Activated T-helper 2 cell treated with anti-CD3 and anti-CD28 coated beads, Interferon-gamma antibody, Interleukin-2, Interleukin-4, amounts not matched to agents 10 μg/mL and 5 μg/mL and 100 μg/mL, durations not matched to agents 14 hours and 24 hours and 36 hours (primary cell): ENCODE measurements around the gene DCN. TPM values are rescaled to one million over a fixed set of nuclear protein-coding genes. Genes with fewer than 3 reads are reported as not detected.

Source experiments
- DNase-seq: peaks from one replicate; pipeline ENCODE4 v3.0.0; 2021; ENCODE audit warnings: low spot score
- H3K27ac Mint-ChIP-seq: one replicate; pipeline ENCODE4 v1.8.0; 2021; ENCODE audit warnings: mixed read lengths
- H3K27me3 Mint-ChIP-seq: one replicate; pipeline ENCODE4 v1.8.0; 2021; ENCODE audit warnings: low read depth, mixed read lengths
- H3K36me3 Mint-ChIP-seq: one replicate; pipeline ENCODE4 v1.8.0; 2021; ENCODE audit warnings: low read depth, mixed read lengths
- H3K4me1 Mint-ChIP-seq: one replicate; pipeline ENCODE4 v1.8.0; 2021; ENCODE audit warnings: low read depth, mixed read lengths
- H3K4me3 Mint-ChIP-seq: one replicate; pipeline ENCODE4 v1.8.0; 2021; ENCODE audit warnings: low read depth, mild to moderate bottlenecking, moderate library complexity, mixed read lengths
- H3K9me3 Mint-ChIP-seq: one replicate; pipeline ENCODE4 v1.8.0; 2021; ENCODE audit warnings: mixed read lengths
- intact Hi-C: fragments of 100-400 bp; cut with micrococcal nuclease; formaldehyde crosslinking; loops from one replicate; pipeline ENCODE4 v1.15.1; 2023
- total RNA-seq: library from RNA; stranded (reverse); gene quantifications from 2 replicates; pipeline ENCODE4 v1.2.3, GENCODE V29; 2022

Gene DCN, protein sequence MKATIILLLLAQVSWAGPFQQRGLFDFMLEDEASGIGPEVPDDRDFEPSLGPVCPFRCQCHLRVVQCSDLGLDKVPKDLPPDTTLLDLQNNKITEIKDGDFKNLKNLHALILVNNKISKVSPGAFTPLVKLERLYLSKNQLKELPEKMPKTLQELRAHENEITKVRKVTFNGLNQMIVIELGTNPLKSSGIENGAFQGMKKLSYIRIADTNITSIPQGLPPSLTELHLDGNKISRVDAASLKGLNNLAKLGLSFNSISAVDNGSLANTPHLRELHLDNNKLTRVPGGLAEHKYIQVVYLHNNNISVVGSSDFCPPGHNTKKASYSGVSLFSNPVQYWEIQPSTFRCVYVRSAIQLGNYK
- total RNA-seq = not detected in 2 replicates

DNA sequence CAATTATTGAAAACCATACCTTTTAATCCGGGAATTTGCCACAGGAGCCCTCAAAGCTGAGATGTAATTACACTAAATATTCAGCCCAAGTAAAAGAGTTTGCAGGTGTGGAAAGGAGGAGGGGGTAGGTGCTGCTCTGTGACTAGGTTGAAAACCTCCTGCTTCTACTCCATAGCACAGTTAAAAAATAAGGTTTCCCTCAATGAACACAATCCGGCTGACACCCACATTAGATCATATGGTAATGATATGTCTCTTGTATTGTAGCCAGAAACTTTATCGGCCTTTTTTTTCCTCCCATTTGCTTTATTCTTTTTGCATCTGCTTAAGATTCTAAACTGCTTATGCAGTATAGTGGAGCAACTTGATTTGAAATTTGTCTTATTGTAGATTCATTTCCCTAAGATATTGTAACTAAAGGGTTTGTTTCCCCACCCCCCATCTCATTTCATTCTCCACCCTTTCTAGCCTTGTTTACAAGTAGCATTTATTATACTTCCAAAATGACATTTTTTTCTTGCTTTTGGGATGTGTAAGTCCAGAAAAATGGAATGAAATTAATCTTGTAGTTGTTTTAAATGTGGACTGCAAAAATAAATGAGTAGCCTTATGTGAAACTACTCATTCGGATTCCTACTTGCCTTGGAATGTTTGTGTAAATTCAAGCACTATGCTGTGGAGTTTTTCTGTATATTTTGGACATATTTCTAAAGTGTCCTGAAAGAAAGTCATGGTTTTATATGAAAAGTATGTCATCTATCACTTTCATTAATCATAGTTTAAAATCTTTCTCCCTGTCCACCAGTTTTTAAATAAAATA lies at the start of gene DCN:
TSS of gene DCN (minus strand) at position 182 of the 820 bp plus-strand sequence. CDS start 4,265 bp downstream, outside the sequence.
- no peak for DNase-seq
- H3K36me3 Mint-ChIP-seq = no peaks in the 10 kb centered on the region
- H3K4me3 Mint-ChIP-seq = no peak within 1 kb of the TSS
- no peak within 1 kb of the TSS for H3K27ac Mint-ChIP-seq
- H3K4me1 Mint-ChIP-seq = no peaks in the 10 kb centered on the region
- H3K27me3 Mint-ChIP-seq = no peaks in the 10 kb centered on the region
- no peaks in the 10 kb centered on the region for H3K9me3 Mint-ChIP-seq
- intact Hi-C loops = loop anchor here (10.0 kb wide), 1 partner anchor 142 kb away; no protein-coding TSS in a partner anchor

DNA sequence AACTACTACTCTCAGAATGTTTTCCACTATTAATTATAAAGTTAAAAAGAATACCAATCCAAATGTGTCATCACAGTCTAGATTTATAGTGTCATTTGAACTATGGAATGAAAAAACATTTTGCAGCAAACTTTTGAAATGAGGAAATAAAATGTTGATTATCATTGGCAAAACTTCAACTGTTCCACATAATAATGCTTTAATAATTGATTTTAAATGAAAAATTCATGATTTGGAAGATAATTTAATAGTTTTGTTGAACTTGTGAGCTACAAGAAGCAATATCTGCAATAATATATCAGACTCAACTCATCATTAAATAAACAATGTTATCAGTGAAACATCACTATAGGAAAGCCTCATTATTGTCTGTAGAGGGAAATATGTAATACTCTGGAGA lies 48.2 kb upstream of the DCN start:
- H3K4me3 Mint-ChIP-seq = no peak overlapping the region
- no peaks in the 10 kb centered on the region for H3K36me3 Mint-ChIP-seq

DNA sequence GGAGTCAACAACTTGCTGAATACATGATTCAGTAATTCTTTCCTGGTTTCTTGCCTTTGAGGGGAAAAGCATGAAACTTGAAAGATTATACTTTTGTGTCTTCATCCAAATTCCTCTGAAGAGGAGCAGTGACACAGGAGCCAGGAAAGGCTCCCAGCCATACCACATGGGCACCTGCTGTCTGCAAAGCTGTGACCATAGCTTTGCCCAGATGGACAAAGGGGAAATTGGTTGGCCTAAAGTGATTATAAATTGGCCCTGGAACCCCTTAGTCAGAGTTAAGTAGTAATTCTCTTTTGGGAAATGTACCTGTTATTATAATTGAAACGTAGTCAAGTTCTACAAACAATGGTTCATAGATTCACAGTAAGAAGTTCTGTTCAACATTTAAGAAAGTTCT lies 44.3 kb upstream of the DCN start:
- Mint-ChIP-seq H3K27me3 (no peaks in the 10 kb centered on the region), H3K4me3 (no peak overlapping the region), H3K36me3 (no peaks in the 10 kb centered on the region), H3K4me1 (no peaks in the 10 kb centered on the region), H3K27ac (no peak overlapping the region), H3K9me3 (no peaks in the 10 kb centered on the region)
- DNase-seq = no peak
- intact Hi-C loops = no loop called here

More for the DNA sequence above, 48.2 kb upstream of the DCN start:
- Mint-ChIP-seq H3K9me3 (no peaks in the 10 kb centered on the region), H3K27ac (no peak overlapping the region), H3K4me1 (no peaks in the 10 kb centered on the region), H3K27me3 (no peaks in the 10 kb centered on the region)
- DNase-seq = no peak
- intact Hi-C loops = no loop called here

DNA sequence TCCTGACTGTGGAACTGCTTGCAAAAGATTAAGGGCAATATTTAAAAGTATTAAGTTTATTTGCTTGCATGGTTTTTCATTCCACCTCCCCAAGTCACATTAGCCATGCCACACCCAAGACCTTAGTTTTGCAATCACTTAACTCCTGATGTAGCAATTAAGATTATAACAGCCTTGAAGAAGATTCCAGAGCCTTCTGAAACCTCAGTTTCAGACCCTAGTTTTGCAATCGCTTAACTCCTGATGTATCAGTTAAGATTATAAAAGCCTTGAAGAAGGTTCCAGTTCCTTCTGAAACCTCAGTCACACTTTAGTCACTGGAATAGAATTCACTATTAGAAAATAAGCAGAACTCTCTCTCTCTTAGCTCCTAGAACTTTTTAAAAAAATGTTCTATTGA lies 42.7 kb upstream of the DCN start:
- no peak for DNase-seq
- Mint-ChIP-seq H3K27me3 (no peaks in the 10 kb centered on the region), H3K27ac (no peak overlapping the region), H3K9me3 (no peaks in the 10 kb centered on the region), H3K4me1 (no peaks in the 10 kb centered on the region), H3K36me3 (no peaks in the 10 kb centered on the region), H3K4me3 (no peak overlapping the region)
- intact Hi-C loops = no loop called here

DNA sequence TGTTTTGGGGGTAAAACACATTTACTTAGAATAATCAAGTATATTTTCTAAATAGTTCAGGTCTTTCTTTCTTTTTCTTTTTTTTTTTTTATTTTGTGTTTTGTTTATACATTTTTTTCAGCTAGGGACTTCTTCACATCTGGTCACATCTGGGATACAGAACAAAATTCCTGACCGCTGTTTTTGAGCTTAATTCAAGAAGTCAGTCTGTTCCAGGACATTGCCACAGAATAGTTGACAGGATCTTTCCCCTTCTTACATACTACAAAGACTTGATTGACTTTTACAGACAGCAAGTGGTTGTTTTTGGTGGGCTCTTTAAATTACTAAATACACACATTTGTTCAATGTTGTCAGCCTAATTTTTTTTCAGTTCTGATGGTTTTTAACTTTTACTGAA lies 41.8 kb upstream of the DCN start:
- no peaks in the 10 kb centered on the region for H3K36me3 Mint-ChIP-seq
- H3K4me3 Mint-ChIP-seq = no peak overlapping the region
- H3K4me1 Mint-ChIP-seq = no peaks in the 10 kb centered on the region
- no peak for DNase-seq
- H3K27me3 Mint-ChIP-seq = no peaks in the 10 kb centered on the region
- intact Hi-C loops = no loop called here
- H3K9me3 Mint-ChIP-seq = no peaks in the 10 kb centered on the region
- no peak overlapping the region for H3K27ac Mint-ChIP-seq

GRCh38 chr12:91222746-91223145 lies 40.1 kb upstream of the DCN start:
- Mint-ChIP-seq H3K9me3 (no peaks in the 10 kb centered on the region), H3K36me3 (no peaks in the 10 kb centered on the region), H3K27ac (no peak overlapping the region), H3K4me1 (no peaks in the 10 kb centered on the region), H3K27me3 (no peaks in the 10 kb centered on the region), H3K4me3 (no peak overlapping the region)
- intact Hi-C loops = no loop called here
- DNase-seq = no peak

DNA sequence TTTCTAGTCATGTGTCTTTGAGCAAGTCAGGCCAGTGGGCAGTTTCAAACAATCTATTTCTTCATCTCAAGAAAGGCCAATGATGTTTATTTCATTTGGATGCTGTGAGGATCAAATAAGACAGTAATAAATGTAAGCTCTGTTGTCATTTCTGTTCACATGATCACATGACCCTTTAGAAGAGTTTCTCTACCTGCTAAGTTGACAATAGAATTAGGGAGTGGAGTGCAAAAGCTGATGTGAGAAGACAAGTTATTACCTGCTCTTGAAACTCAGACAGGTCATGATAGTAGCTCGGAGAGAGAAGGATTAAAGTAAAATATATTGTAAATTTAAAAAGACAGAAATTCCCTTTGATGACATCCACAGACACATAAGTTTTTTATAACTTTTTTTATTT lies 37.3 kb upstream of the DCN start:
- H3K27ac Mint-ChIP-seq = no peak overlapping the region
- no peaks in the 10 kb centered on the region for H3K36me3 Mint-ChIP-seq
- no peaks in the 10 kb centered on the region for H3K9me3 Mint-ChIP-seq
- no peaks in the 10 kb centered on the region for H3K27me3 Mint-ChIP-seq
- intact Hi-C loops = no loop called here
- no peak overlapping the region for H3K4me3 Mint-ChIP-seq
- DNase-seq = no peak
- no peaks in the 10 kb centered on the region for H3K4me1 Mint-ChIP-seq

DNA sequence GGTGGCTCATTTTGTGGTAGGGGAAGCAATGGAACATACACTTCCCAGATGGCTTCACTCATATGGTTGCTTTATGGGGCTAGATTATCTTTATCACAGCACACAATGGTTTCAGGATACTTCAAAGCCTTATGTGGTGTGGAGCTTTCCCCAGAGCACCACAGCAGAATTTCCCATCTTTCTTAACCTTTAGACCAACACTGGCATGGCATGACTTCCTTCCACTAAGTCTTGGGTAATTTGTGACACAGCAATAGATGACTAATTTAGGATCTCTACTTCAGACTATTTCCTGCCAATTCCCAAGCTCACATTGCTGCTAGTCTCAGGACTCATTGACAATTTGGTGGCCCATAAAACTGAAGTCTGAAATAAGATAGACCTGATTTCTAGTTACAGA lies 36.9 kb upstream of the DCN start:
- Mint-ChIP-seq H3K4me3 (no peak overlapping the region), H3K36me3 (no peaks in the 10 kb centered on the region), H3K9me3 (no peaks in the 10 kb centered on the region), H3K27ac (no peak overlapping the region), H3K4me1 (no peaks in the 10 kb centered on the region), H3K27me3 (no peaks in the 10 kb centered on the region)
- intact Hi-C loops = no loop called here
- no peak for DNase-seq

DNA sequence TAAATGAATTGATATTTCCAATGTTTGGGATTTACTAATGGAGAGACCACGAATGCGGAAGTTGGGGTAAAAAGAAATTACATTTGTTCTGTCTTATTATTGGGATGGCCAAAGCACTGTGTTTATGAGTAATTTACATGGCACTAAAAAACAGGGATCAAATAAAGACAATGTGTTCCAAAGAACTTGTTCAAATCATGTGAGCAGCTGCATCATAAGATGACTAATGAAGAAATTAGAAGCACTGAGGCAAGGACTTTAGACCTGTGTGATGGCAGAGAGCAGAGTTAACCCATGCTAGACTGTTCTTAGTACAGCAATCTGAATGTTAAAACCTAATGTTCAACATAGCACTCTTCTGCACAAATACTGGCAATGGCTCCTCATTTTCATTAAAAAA lies 34.3 kb upstream of the DCN start:
- Mint-ChIP-seq H3K36me3 (no peaks in the 10 kb centered on the region), H3K27me3 (no peaks in the 10 kb centered on the region), H3K4me1 (no peaks in the 10 kb centered on the region), H3K9me3 (no peaks in the 10 kb centered on the region), H3K4me3 (no peak overlapping the region), H3K27ac (no peak overlapping the region)
- intact Hi-C loops = no loop called here
- DNase-seq = no peak

DNA sequence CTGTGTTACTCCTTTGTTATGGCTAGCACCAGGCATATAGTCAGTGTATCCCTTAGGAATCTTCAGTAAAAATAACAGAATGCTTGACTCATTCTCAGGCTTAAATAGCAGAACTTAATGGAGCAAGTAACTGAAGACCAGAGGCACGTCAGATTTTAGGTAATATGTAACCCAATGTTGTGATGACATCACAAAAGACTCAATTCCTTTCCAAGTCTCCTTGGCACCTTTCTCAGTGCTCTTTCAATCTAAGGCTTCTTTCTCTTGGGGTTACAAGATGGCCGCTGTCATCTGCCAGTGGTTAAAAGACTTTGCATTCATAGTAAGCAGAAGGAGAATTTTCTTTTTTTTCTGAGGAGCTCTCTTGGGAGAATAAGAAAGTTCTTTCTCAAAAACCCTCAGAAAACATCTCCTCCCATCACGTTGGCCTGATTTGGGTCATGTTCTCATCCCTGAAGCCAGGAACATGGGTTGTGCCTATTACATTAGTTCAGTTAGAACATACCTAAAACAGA lies 33.4 kb upstream of the DCN start:
- Mint-ChIP-seq H3K36me3 (no peaks in the 10 kb centered on the region), H3K27ac (no peak overlapping the region), H3K4me3 (no peak overlapping the region), H3K9me3 (no peaks in the 10 kb centered on the region), H3K4me1 (no peaks in the 10 kb centered on the region), H3K27me3 (no peaks in the 10 kb centered on the region)
- no peak for DNase-seq
- intact Hi-C loops = no loop called here

DNA sequence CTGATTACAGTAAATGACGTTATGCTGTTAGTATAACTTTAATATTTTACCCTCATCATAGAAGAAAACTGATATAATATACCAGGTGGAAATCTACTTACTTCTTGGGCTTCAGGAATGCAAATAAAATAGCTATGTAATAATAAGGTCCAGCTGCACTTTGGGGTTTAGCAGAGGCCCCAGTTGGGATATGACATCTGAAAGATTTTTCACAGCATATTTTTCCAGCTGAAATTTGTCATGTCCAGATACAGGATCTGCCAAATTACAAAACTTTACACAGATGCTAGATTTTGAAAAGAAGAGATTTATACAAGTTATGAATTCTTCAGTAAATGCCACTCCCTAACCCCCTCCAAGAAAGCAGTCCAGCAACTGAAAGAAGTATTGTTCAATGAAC lies 29.2 kb upstream of the DCN start:
- no peak for DNase-seq
- no peak overlapping the region for H3K27ac Mint-ChIP-seq
- intact Hi-C loops = no loop called here
- no peak overlapping the region for H3K4me3 Mint-ChIP-seq
- H3K36me3 Mint-ChIP-seq = no peaks in the 10 kb centered on the region
- no peaks in the 10 kb centered on the region for H3K4me1 Mint-ChIP-seq
- no peaks in the 10 kb centered on the region for H3K27me3 Mint-ChIP-seq
- H3K9me3 Mint-ChIP-seq = no peaks in the 10 kb centered on the region

- no peak for DNase-seq
- Mint-ChIP-seq H3K4me1 (no peaks in the 10 kb centered on the region), H3K27ac (no peak overlapping the region), H3K36me3 (no peaks in the 10 kb centered on the region), H3K27me3 (no peaks in the 10 kb centered on the region), H3K4me3 (no peak overlapping the region), H3K9me3 (no peaks in the 10 kb centered on the region)
- intact Hi-C loops = no loop called here
Measured at GRCh38 chr12:91210618-91211017, 28.0 kb upstream of the DCN start.

GRCh38 chr12:91210144-91210543 lies 27.5 kb upstream of the DCN start:
- DNase-seq = no peak
- intact Hi-C loops = no loop called here
- H3K27me3 Mint-ChIP-seq = no peaks in the 10 kb centered on the region
- H3K4me1 Mint-ChIP-seq = no peaks in the 10 kb centered on the region
- H3K9me3 Mint-ChIP-seq = no peaks in the 10 kb centered on the region
- no peak overlapping the region for H3K4me3 Mint-ChIP-seq
- H3K27ac Mint-ChIP-seq = no peak overlapping the region
- no peaks in the 10 kb centered on the region for H3K36me3 Mint-ChIP-seq
